Kidney epithelial cell (primary cell): ENCODE data around the gene FLNB. TPM values are rescaled to one million over a fixed set of nuclear protein-coding genes. Genes with fewer than 3 reads are reported as not detected.

Source experiments
- DNase-seq: peaks from one replicate; pipeline ENCODE4 v3.0.0-alpha.2; 2010; ENCODE audit warnings: low read depth
- H3K27me3 ChIP-seq: 2 replicates; pipeline ENCODE4 v1.6.0; 2011; ENCODE audit warnings: low read length; ENCODE audit not compliant: control insufficient read depth, insufficient read depth
- H3K36me3 ChIP-seq: 2 replicates; pipeline ENCODE4 v1.5.1; 2011; ENCODE audit warnings: low read length; ENCODE audit not compliant: control insufficient read depth, insufficient read depth
- H3K4me3 ChIP-seq: 2 replicates; pipeline ENCODE4 v1.5.1; 2011; ENCODE audit warnings: low read depth, mild to moderate bottlenecking, control low read depth, low read length
- total RNA-seq: library from RNA; depleted of rRNA; stranded (reverse); fragments of >200 nt; gene quantifications from 2 replicates; pipeline ENCODE4 v1.2.3, GENCODE V29; 2015
- TF ChIP-seq, protein P1 (sequence below): IDR thresholded peaks from 2 replicates; pipeline ENCODE4 v1.5.1; 2011; ENCODE audit warnings: mild to moderate bottlenecking, moderate library complexity, low read length, control low read depth, inconsistent platforms; ENCODE audit not compliant: insufficient read depth, poor library complexity, severe bottlenecking

Gene FLNB
- total RNA-seq, 1 donor from 2014 or later: 536 TPM

DNA sequence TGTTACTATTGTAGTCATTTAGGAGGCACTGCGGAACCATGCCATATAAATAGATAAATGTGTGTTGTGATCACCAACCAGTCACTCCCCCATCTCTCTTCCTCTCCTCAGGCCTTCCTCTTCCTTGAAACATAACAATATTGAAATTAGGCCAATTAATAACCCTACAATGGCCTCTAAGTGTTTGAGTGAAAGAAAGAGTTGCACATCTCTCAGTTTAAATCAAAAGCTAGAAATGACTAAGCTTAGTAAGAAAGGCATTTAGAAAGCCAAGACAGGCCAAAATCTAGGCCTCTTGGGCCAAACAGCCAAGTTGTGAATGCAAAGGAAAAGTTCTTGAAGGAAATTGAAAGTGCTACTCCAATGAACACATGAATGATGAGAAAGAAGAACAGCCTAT is 210.7 kb downstream of the FLNB start:
- no peaks in the 10 kb centered on the region for H3K36me3 ChIP-seq
- TF ChIP-seq, protein P1, sequence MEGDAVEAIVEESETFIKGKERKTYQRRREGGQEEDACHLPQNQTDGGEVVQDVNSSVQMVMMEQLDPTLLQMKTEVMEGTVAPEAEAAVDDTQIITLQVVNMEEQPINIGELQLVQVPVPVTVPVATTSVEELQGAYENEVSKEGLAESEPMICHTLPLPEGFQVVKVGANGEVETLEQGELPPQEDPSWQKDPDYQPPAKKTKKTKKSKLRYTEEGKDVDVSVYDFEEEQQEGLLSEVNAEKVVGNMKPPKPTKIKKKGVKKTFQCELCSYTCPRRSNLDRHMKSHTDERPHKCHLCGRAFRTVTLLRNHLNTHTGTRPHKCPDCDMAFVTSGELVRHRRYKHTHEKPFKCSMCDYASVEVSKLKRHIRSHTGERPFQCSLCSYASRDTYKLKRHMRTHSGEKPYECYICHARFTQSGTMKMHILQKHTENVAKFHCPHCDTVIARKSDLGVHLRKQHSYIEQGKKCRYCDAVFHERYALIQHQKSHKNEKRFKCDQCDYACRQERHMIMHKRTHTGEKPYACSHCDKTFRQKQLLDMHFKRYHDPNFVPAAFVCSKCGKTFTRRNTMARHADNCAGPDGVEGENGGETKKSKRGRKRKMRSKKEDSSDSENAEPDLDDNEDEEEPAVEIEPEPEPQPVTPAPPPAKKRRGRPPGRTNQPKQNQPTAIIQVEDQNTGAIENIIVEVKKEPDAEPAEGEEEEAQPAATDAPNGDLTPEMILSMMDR: no peak
- H3K27me3 ChIP-seq: no peaks in the 10 kb centered on the region
- no peak for DNase-seq
- no peak overlapping the region for H3K4me3 ChIP-seq

Other genes with a start within 250 kb of the FLNB start
- gene DNASE1L3, start 202.6 kb downstream of the FLNB start, total RNA-seq: not detected in 2 replicates
- gene ABHD6, start 229.4 kb downstream of the FLNB start, total RNA-seq: 7.7 and 7.9 TPM in 2 replicates